NB4 (cell line): ENCODE results near the gene CES2.

Experiments
- DNase-seq: peaks from one replicate; pipeline ENCODE4 v3.0.0; 2010; ENCODE audit warnings: low read depth
- H3K4me3 ChIP-seq: one replicate; pipeline ENCODE4 v1.5.1; 2011; ENCODE audit warnings: mild to moderate bottlenecking, low read depth, low read length, moderate library complexity
- CTCF ChIP-seq: IDR thresholded peaks from one replicate; pipeline ENCODE4 v1.5.1; 2012; ENCODE audit warnings: low read depth, low read length
- MYC ChIP-seq: IDR thresholded peaks from 2 replicates; pipeline ENCODE4 v1.6.1; 2011; ENCODE audit warnings: low read depth, low read length
- POLR2A ChIP-seq: IDR thresholded peaks from 2 replicates; pipeline ENCODE4 v1.6.1; 2011; ENCODE audit warnings: mild to moderate bottlenecking; ENCODE audit not compliant: insufficient read length; ENCODE audit errors: extremely low read depth
- TF ChIP-seq, protein P1 (sequence below): IDR thresholded peaks from 2 replicates; pipeline ENCODE4 v1.6.1; 2011; ENCODE audit warnings: low read depth, low read length

Gene CES2

DNA sequence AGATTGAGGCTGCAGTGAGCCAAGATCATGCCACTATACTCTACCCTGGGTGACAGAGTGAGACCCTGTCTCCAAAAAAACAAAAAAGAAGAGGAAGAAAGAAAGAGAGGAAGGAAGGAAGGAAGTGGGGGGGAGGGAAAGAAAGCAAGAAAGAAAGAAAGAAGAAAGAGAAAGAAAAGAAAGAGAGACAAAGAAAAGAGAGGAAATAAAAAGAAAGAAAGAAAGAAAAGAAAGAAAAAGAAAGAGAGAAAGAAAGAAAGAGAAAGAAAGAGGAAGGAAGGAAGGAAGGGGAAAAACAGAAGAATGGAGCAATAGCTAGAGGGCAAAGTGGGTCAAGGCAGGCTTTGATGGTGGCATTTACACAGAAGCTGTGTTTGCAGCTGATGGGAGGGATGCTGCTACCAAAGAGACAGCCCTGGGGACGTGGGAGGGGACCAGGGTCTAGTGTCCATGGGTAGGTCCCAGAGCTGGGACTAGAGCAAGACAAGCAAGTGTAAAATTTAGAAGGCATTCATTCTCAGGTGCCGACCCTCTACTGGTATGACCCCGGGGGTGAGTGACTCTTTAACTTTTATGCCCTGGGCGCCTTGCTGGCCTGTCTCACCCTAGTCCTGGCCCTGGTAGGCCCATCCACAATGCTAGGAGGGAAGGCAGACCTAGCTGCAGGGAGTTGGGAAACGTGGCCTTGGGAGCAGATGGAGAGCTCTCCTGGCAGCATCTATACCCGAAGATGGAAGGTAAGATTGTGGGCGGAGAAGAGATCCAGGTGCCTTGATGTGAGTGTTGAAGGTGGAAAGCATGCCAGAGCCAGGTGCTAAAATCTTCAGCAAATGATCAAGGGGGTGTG lies 23.8 kb downstream of the CES2 start:
- DNase-seq: no peak
- no peak overlapping the region for H3K4me3 ChIP-seq
- TF ChIP-seq MYC (no peak), CTCF (no peak)
- TF ChIP-seq, protein P1, sequence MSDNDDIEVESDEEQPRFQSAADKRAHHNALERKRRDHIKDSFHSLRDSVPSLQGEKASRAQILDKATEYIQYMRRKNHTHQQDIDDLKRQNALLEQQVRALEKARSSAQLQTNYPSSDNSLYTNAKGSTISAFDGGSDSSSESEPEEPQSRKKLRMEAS: no peak

DNA sequence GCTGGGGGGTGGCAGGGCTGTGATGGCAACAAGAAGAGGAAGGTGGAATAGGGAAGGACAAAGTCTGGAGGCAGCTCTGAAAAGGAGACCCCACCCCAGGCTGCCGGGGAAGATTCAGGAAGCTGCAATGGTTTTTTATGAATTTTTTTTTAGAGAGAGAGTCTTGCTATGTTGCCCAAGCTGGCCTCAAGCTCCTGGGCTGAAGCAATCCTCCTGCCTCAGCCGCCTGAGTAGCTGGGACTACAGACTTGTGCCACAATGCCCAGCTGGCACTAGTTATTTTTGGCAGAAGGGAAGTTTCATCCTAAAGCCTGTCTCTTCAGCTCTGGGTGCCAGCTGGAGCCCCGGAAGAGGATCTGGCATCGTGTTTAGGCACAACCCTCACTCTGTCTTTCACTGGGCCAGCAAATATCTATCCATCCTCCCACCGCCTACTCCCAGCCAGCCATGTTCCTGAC lies 24.4 kb downstream of the CES2 start:
- no peak for DNase-seq
- no peak overlapping the region for H3K4me3 ChIP-seq
- TF ChIP-seq POLR2A (no peak), MYC (no peak), CTCF (no peak)
- TF ChIP-seq, protein P1: no peak

- no peak for DNase-seq
- TF ChIP-seq POLR2A (no peak), MYC (no peak), CTCF (no peak)
- TF ChIP-seq, protein P1: no peak
- H3K4me3 ChIP-seq: no peak overlapping the region
Measured at GRCh38 chr16:66960270-66960669, 25.0 kb downstream of the CES2 start.

- peak; percentile 82 for DNase-seq
- no peak for TF ChIP-seq POLR2A
- TF ChIP-seq, protein P1: peak; percentile 36; the same call in 1 of the 2 replicates
- peak; percentile 62 for TF ChIP-seq MYC
- peak; percentile 95 for TF ChIP-seq CTCF
- peak within 1 kb of the TSS; percentile 25 for H3K4me3 ChIP-seq
Measured at GRCh38 chr16:66961065-66961744, 25.9 kb downstream of the CES2 start, which contains the start of gene CES3. TSS of gene CES3 (plus strand) at chr16:66961266. CDS start at chr16:66961308, 42 bp downstream.

- H3K4me3 ChIP-seq: no peak overlapping the region
- TF ChIP-seq, protein P1: no peak
- TF ChIP-seq POLR2A (no peak), MYC (no peak), CTCF (no peak)
- DNase-seq: no peak
Measured at GRCh38 chr16:66961914-66962313, 26.6 kb downstream of the CES2 start.
